GM12878 (cell line): ENCODE measurements around the gene DCPS. TPM values are rescaled to one million over a fixed set of nuclear protein-coding genes. Genes with fewer than 3 reads are reported as not detected.

ENCODE experiments used
- ATAC-seq: fragments of 200-7000 bp; cut with Tn5 transposase; 3 replicates; pipeline ENCODE4 v1.9.1; 2020; ENCODE audit warnings: mild to moderate bottlenecking, moderate library complexity
- BruUV-seq: library from RNA; stranded (reverse); fragments of 400-500 nt; replicated peaks from 2 replicates; lab custom pipeline; 2021; lab: Mats Ljungman, UMichigan
- CTCF ChIA-PET: fragments of 300-600 bp; sonication (Branson Sonifier 250); formaldehyde crosslinking; extraction: SDS; loops from one replicate; lab custom pipeline; 2021; ENCODE audit warnings: inconsistent platforms; lab: Yijun Ruan, JAX
- POLR2A ChIA-PET: fragments of 350-600 bp; formaldehyde crosslinking; extraction: SDS; loops from one replicate; lab custom pipeline; 2021; ENCODE audit warnings: inconsistent platforms; lab: Charles Lee
- RAD21 ChIA-PET: fragments of 300-600 bp; sonication (Branson Sonifier 250); formaldehyde crosslinking; loops from one replicate; lab custom pipeline; 2023; ENCODE audit warnings: antibody characterized with exemption; ENCODE audit not compliant: unreplicated experiment; lab: Charles Lee
- SMC1A ChIA-PET: fragments of 300-600 bp; sonication (Branson Sonifier 250); formaldehyde crosslinking; loops from one replicate; lab custom pipeline; 2023; ENCODE audit not compliant: unreplicated experiment, uncharacterized antibody; lab: Charles Lee
- DNase-seq: peaks from one replicate; pipeline ENCODE4 v3.0.0-alpha.2; 2011; ENCODE audit warnings: low read depth, low spot score
- FAIRE-seq: peaks from 3 replicates; lab custom pipeline; 2011; peaks lifted over from hg19 to GRCh38; lab: Jason Lieb, UNC
- H2AFZ ChIP-seq: 2 replicates; pipeline ENCODE4 v1.6.0; 2011; ENCODE audit warnings: low read depth, low read length, control low read depth; ENCODE audit not compliant: control insufficient read depth
- H3K27ac ChIP-seq: 2 replicates; pipeline ENCODE4 v1.5.1; 2011; ENCODE audit warnings: control low read depth; ENCODE audit not compliant: control insufficient read depth, insufficient read depth
- H3K27me3 ChIP-seq, 2 experiments: replicated peaks in 1 of 2; 2 replicates each; pipeline versions ENCODE4 v1.6.0 to v1.6.1; 2011; ENCODE audit warnings: low read length in 1 of 2; ENCODE audit not compliant: control insufficient read depth in 2 of 2, insufficient read depth in 2 of 2
- H3K36me3 ChIP-seq, 2 experiments: 2 replicates each; pipeline ENCODE4 v1.5.1; 2011; ENCODE audit warnings: low read length in 1 of 2; ENCODE audit not compliant: control insufficient read depth in 2 of 2, insufficient read depth in 2 of 2
- H3K4me1 ChIP-seq: 2 replicates; pipeline ENCODE4 v1.6.1; 2011; ENCODE audit warnings: mild to moderate bottlenecking, low read length, moderate library complexity, mixed read lengths; ENCODE audit not compliant: control insufficient read depth, insufficient read depth
- H3K4me2 ChIP-seq: 2 replicates; pipeline ENCODE4 v1.6.0; 2011; ENCODE audit warnings: control low read depth; ENCODE audit not compliant: control insufficient read depth, insufficient read depth
- H3K4me3 ChIP-seq: fragments of 200-600 bp; sonication (generic); 2 replicates; pipeline ENCODE4 v1.5.1; 2016
- H3K79me2 ChIP-seq: 2 replicates; pipeline ENCODE4 v1.6.0; 2011; ENCODE audit warnings: low read length; ENCODE audit not compliant: control insufficient read depth, insufficient read depth
- H3K9ac ChIP-seq: 2 replicates; pipeline ENCODE4 v1.8.0; 2011; ENCODE audit warnings: low read length, control low read depth, mixed read lengths; ENCODE audit not compliant: control insufficient read depth, insufficient read depth
- H3K9me3 ChIP-seq: replicated peaks from 3 replicates; pipeline ENCODE4 v1.5.1; 2011; ENCODE audit warnings: mild to moderate bottlenecking, low read length; ENCODE audit not compliant: control insufficient read depth, insufficient read depth
- H4K20me1 ChIP-seq: 2 replicates; pipeline ENCODE4 v1.6.0; 2011; ENCODE audit not compliant: control insufficient read depth, insufficient read depth
- CEBPZ ChIP-seq: fragments of 150-350 bp; IDR thresholded peaks from 2 replicates; pipeline ENCODE4 v1.6.1; 2016; ENCODE audit warnings: low read depth, low read length
- CHD1 ChIP-seq: IDR thresholded peaks from 2 replicates; pipeline ENCODE4 v1.6.1; 2012; ENCODE audit warnings: low read depth, low read length, improper control_type of control experiment
- ELK1 ChIP-seq: IDR thresholded peaks from 2 replicates; pipeline ENCODE4 v1.6.1; 2012; ENCODE audit warnings: low read depth, low read length, improper control_type of control experiment
- ETV6 ChIP-seq, 2 experiments: fragments of 450-650 bp in 1 of 2; IDR thresholded peaks in 1 of 2; conservative IDR thresholded peaks in 1 of 2; 2 replicates each; pipeline ENCODE4 v1.6.1; 2014; ENCODE audit warnings: antibody characterized with exemption in 1 of 2, borderline replicate concordance in 1 of 2, low read depth in 1 of 2, mild to moderate bottlenecking in 1 of 2, moderate library complexity in 1 of 2
- HDAC2 ChIP-seq: fragments of 200-600 bp; sonication (generic); IDR thresholded peaks from 2 replicates; pipeline ENCODE4 v1.6.1; 2017
- IRF3 ChIP-seq: fragments of 450-650 bp; IDR thresholded peaks from 2 replicates; pipeline ENCODE4 v1.6.1; 2014; ENCODE audit warnings: mild to moderate bottlenecking
- JUNB ChIP-seq: IDR thresholded peaks from 2 replicates; pipeline ENCODE4 v1.6.1; 2016; ENCODE audit warnings: antibody characterized with exemption, mild to moderate bottlenecking
- TAF1 ChIP-seq: IDR thresholded peaks from 2 replicates; pipeline ENCODE4 v1.6.1; 2011; ENCODE audit warnings: mild to moderate bottlenecking, low read depth, low read length, borderline replicate concordance
- USF2 ChIP-seq: IDR thresholded peaks from 2 replicates; pipeline ENCODE4 v1.6.1; 2011; ENCODE audit warnings: low read depth, low read length, improper control_type of control experiment, borderline replicate concordance
- YY1 ChIP-seq: IDR thresholded peaks from 2 replicates; pipeline ENCODE4 v1.6.1; 2011; ENCODE audit warnings: low read depth, mild to moderate bottlenecking, low read length
- ZBED1 ChIP-seq: IDR thresholded peaks from 2 replicates; pipeline ENCODE4 v1.6.1; 2016; ENCODE audit warnings: borderline replicate concordance
- ZBTB11 ChIP-seq: fragments of 450-650 bp; formaldehyde crosslinking; IDR thresholded peaks from 2 replicates; pipeline ENCODE4 v1.5.0; 2022; ENCODE audit warnings: mild to moderate bottlenecking, missing genetic modification characterization
- ZNF207 ChIP-seq: fragments of 450-650 bp; IDR thresholded peaks from 2 replicates; pipeline ENCODE4 v1.6.1; 2014; ENCODE audit warnings: antibody characterized with exemption, mild to moderate bottlenecking, borderline replicate concordance
- WGBS: methylation state at CpG from one replicate; pipeline ENCODE4 v1.1.6; 2016; ENCODE audit warnings: low lambda C conversion rate; ENCODE audit not compliant: insufficient replicate concordance, insufficient coverage; ENCODE audit errors: missing lambda C conversion rate; 5-methylcytosine and 5-hydroxymethylcytosine counted together
- in situ Hi-C: fragments of 300-500 bp; cut with MboI; formaldehyde crosslinking; loops from 9 replicates; pipeline ENCODE4 v1.14.3; 2018; ENCODE audit warnings: mixed read lengths
- intact Hi-C: fragments of 100-400 bp; cut with micrococcal nuclease; formaldehyde crosslinking; loops from one replicate; pipeline ENCODE4 v1.14.2; 2022; ENCODE audit not compliant: unreplicated experiment
- polyA plus RNA-seq, 11 experiments: library from polyadenylated mRNA; depleted of rRNA in 4 of 11; unstranded in 6 of 11; stranded (reverse) in 5 of 11; fragments of >200 nt; fragmentation: Nextera tagmentation in 4 of 11; fragmentation: Illumina TruSeq in 1 of 11; extraction: Ambion mirVana in 4 of 11; extraction: Trizol in 1 of 11; gene quantifications; 1 replicate in 1 of 11; 2 replicates in 10 of 11; pipeline versions ENCODE4 v1.2.1 to v1.2.3, GENCODE V29; 2011 to 2016; ENCODE audit warnings: inconsistent platforms in 2 of 11, missing spikeins in 2 of 11, low read depth in 1 of 11
- total RNA-seq, 4 experiments: library from RNA; depleted of rRNA in 3 of 4; stranded (reverse); fragments of >200 nt in 3 of 4; fragmentation: Illumina TruSeq in 1 of 4; extraction: Trizol in 1 of 4; gene quantifications; 2 replicates each; pipeline versions ENCODE4 v1.2.1 to v1.2.3, GENCODE V29; 2013 to 2021

The DCPS gene
- total and polyA plus RNA-seq, 10 of the 15 experiments (the other 5 are each of a cell fraction or from before 2014, with no cell fraction given) = 23.5 to 101 (median 67.4) TPM

- FAIRE-seq (no peak), DNase-seq (no peak), ATAC-seq (no peak)
- Histone ChIP-seq H3K27me3 (no peaks in the 10 kb centered on the region), H3K79me2 (peaks cover 6% of the 10 kb centered on the region), H3K4me1 (peaks cover 22% of the 10 kb centered on the region), H3K36me3 (peaks cover 3 to 10% of the 10 kb centered on the region in 2 experiments), H3K27ac (no peak overlapping the region), H3K4me3 (no peak overlapping the region), H3K9me3 (no peaks in the 10 kb centered on the region), H3K9ac (no peak overlapping the region), H2AFZ (no peak overlapping the region), H4K20me1 (no peaks in the 10 kb centered on the region), H3K4me2 (no peak overlapping the region)
- in situ Hi-C loops (no loop called here), intact Hi-C loops (no loop called here)
- ChIA-PET SMC1A (interaction anchor here (1.8 kb wide), 1 partner anchor 9 kb away, joined by 6 read pairs; no protein-coding TSS in a partner anchor), POLR2A (interaction anchor here (0.5 to 1.9 kb wide), 3 partner anchors 12 to 35 kb away, joined by 3 to 10 read pairs (median 3); partner anchors contain the start of genes DCPS, FOXRED1 and SRPRA), RAD21 (interaction anchor here (0.7 kb wide), 1 partner anchor 27 kb away, joined by 3 read pairs; no protein-coding TSS in a partner anchor), CTCF (interaction anchor here (0.7 to 1.8 kb wide), 3 partner anchors 29 to 202 kb away, joined by 3 to 5 read pairs (median 4); no protein-coding TSS in a partner anchor)
- whole genome bisulfite sequencing = 98% methylated on average over 6 of the region's 6 CpGs
- BruUV-seq = no TSS peak
- TF ChIP-seq ZBED1 = no peak
- TF ChIP-seq USF2 = no peak
- TF ChIP-seq ZBTB11 (CRISPR knock-in tag) = no peak
- TF ChIP-seq ETV6 (conservative IDR thresholded peaks at IDR 0.05 in 1 of 2, IDR thresholded peaks at IDR 0.05 in 1 of 2; ENCODE audit: borderline replicate concordance in 1 of 2, low read depth in 1 of 2) = no peak
- TF ChIP-seq IRF3 = no peak
- TF ChIP-seq JUNB = no peak
- no peak for TF ChIP-seq CHD1
- TF ChIP-seq HDAC2 = no peak
- no peak for TF ChIP-seq CEBPZ
- TF ChIP-seq YY1 = no peak
- TF ChIP-seq ZNF207 = no peak
- TF ChIP-seq ELK1 = no peak
- no peak for TF ChIP-seq TAF1
Measured at GRCh38 chr11:126281245-126281644, 22.6 kb upstream of the DCPS start.
